ENCODE results near the gene TMEM156. TPM values are rescaled to one million over a fixed set of nuclear protein-coding genes. Genes with fewer than 3 reads are reported as not detected.

TMEM156 gene
- polyA plus RNA-seq, 1 experiment = 0.07 TPM

DNA sequence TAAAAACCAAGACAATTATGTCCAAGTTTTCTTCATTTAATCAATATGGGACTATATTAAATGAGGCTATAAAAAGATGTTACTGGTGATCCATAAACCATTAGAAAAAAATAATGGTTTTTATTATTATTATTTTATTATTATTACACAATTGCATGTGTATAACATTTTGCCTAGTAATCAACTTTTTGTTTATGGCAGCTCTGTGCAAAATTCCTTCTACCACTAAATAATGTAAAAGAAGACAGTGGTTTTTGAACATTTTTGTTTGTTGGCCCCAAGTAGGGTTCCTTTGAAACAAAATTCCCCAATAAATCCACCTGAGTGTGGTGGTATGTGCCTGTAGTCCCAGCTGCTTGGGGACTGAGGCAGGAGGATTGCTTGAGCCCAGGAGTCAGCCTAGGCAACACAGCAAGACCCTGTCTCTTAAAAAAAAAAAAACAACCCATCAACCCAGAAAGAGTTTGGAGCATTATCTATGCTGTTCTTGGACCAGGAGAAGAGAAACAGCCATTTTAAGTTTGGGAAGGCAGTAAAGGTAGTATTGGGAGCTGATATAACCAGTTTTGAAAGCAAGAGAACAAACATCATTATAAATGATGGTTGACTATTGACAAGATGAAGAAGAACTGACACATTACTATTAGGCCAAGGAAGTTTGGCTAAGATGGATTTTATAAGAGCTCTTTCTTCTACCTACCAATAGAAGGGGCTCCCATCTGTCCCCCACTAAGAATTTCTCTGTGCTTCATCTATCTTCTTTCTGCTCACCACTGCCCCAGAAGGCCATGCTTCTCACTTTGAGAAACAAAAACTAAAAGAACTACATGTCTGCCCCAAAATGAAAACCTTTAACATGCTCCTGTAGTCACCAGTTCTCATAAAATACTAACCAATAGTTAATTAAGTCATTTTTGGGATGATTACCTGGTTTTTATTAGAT lies 2.2 kb downstream of the TMEM156 start:
- no peaks in the 10 kb centered on the region for H3K27me3 ChIP-seq (ENCODE audit: control insufficient read depth, insufficient read depth, low read length)
- ChIA-PET CTCF (interaction anchor here (1.5 kb wide), 1 partner anchor 12 kb away, joined by 5 read pairs; no protein-coding TSS in a partner anchor), POLR2A (no interaction called here)
- DNase-seq (ENCODE audit: low read depth) = no peak
- no peak overlapping the region for H3K4me3 ChIP-seq (ENCODE audit: low read depth, low read length)
- TF ChIP-seq, protein P1, sequence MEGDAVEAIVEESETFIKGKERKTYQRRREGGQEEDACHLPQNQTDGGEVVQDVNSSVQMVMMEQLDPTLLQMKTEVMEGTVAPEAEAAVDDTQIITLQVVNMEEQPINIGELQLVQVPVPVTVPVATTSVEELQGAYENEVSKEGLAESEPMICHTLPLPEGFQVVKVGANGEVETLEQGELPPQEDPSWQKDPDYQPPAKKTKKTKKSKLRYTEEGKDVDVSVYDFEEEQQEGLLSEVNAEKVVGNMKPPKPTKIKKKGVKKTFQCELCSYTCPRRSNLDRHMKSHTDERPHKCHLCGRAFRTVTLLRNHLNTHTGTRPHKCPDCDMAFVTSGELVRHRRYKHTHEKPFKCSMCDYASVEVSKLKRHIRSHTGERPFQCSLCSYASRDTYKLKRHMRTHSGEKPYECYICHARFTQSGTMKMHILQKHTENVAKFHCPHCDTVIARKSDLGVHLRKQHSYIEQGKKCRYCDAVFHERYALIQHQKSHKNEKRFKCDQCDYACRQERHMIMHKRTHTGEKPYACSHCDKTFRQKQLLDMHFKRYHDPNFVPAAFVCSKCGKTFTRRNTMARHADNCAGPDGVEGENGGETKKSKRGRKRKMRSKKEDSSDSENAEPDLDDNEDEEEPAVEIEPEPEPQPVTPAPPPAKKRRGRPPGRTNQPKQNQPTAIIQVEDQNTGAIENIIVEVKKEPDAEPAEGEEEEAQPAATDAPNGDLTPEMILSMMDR (IDR thresholded peaks at IDR 0.05; ENCODE audit: insufficient read depth, low read depth, low read length) = no peak
- no peaks in the 10 kb centered on the region for H3K36me3 ChIP-seq (ENCODE audit: control insufficient read depth, insufficient read depth, low read length)

DNA sequence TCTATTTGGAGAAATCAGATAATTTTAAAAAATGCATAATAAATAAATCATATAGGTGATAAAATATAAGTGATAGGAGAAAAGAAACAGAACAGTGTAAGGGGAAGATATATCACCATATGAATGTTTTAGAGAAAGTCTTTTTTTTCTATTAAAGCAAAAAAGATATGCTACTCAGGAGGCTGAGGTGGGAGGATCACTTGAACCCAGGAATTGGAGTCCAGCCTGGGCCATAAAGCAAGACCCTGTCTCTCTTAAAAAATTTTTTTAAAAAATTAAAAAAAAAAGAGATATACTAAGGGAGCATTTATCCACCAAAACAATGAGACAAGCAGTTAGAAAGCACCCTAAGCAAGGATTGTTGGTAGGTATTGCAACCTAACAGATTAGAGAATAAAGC lies 6.1 kb downstream of the TMEM156 start:
- no peak for DNase-seq (ENCODE audit: low read depth)
- H3K36me3 ChIP-seq (ENCODE audit: control insufficient read depth, insufficient read depth, low read length) = no peaks in the 10 kb centered on the region
- ChIA-PET CTCF (interaction anchor here (0.7 kb wide), 1 partner anchor 22 kb away, joined by 3 read pairs; no protein-coding TSS in a partner anchor), POLR2A (no interaction called here)
- no peaks in the 10 kb centered on the region for H3K27me3 ChIP-seq (ENCODE audit: control insufficient read depth, insufficient read depth, low read length)
- TF ChIP-seq, protein P1 (IDR thresholded peaks at IDR 0.05; ENCODE audit: insufficient read depth, low read depth, low read length) = no peak
- no peak overlapping the region for H3K4me3 ChIP-seq (ENCODE audit: low read depth, low read length)

DNA sequence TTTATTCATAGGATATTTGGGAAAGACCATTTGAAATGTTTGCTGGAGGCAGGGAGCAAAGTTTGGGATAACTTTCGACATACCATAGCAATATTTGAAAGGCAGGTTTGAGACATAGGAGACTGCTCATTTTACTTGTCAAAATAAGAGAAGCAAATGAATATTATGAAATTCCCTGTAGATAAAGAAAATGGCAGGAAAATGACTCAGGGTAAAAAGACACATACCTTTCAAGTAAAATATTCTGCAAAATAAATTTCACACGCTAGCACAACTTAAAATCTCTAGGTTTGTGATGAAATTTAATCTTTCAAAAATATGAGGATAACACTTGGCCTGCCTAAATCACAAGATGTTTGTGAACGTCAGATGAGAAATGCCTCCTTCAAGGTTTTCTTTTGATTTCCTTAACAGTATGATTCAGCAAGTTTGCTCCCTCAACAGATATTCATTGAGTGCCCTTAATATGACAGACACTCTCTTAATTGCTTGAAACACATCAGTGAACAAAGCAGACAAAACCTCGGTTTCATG lies 6.6 kb downstream of the TMEM156 start:
- DNase-seq (ENCODE audit: low read depth) = no peak
- Histone ChIP-seq H3K27me3 (ENCODE audit: control insufficient read depth, insufficient read depth, low read length) (no peaks in the 10 kb centered on the region), H3K36me3 (ENCODE audit: control insufficient read depth, insufficient read depth, low read length) (no peaks in the 10 kb centered on the region), H3K4me3 (ENCODE audit: low read depth, low read length) (no peak overlapping the region)
- TF ChIP-seq, protein P1 (IDR thresholded peaks at IDR 0.05; ENCODE audit: insufficient read depth, low read depth, low read length) = no peak
- ChIA-PET CTCF (interaction anchor here (0.7 kb wide), 1 partner anchor 22 kb away, joined by 3 read pairs; no protein-coding TSS in a partner anchor), POLR2A (no interaction called here)

DNA sequence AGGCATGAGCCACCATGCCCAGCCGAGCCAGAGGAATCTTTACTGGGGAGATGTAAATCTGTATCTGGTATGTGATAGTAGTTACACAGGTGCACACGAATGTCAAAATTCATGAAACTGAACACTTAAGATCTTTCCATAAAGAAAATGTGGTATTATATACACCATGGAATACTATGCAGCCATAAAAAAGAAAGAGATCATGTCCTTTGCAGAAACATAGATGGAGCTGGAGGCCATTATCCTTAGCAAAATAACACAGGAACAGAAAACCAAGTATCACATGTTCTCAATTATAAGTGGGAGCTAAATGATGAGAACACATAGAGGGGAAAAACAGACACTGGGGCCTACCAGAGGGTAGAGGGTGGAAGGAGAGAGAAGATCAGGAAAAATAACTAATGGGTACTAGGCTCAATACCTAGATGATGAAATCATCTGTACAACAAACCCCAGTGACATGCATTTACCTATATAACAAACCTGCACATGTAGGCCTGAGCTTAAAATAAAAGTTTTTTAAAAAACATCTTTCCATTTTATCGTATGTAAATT lies 7.8 kb downstream of the TMEM156 start:
- Histone ChIP-seq H3K4me3 (ENCODE audit: low read depth, low read length) (no peak overlapping the region), H3K36me3 (ENCODE audit: control insufficient read depth, insufficient read depth, low read length) (no peaks in the 10 kb centered on the region), H3K27me3 (ENCODE audit: control insufficient read depth, insufficient read depth, low read length) (no peaks in the 10 kb centered on the region)
- no peak for DNase-seq (ENCODE audit: low read depth)
- TF ChIP-seq, protein P1 (IDR thresholded peaks at IDR 0.05; ENCODE audit: insufficient read depth, low read depth, low read length) = no peak
- CTCF ChIA-PET = interaction anchor here (0.9 to 1.1 kb wide), 2 partner anchors 10 to 21 kb away, joined by 3 read pairs; no protein-coding TSS in a partner anchor
- POLR2A ChIA-PET = no interaction called here

GRCh38 chr4:39023059-39023458 lies 9.2 kb downstream of the TMEM156 start:
- Histone ChIP-seq H3K27me3 (ENCODE audit: control insufficient read depth, insufficient read depth, low read length) (no peaks in the 10 kb centered on the region), H3K36me3 (ENCODE audit: control insufficient read depth, insufficient read depth, low read length) (no peaks in the 10 kb centered on the region), H3K4me3 (ENCODE audit: low read depth, low read length) (no peak overlapping the region)
- TF ChIP-seq, protein P1 (IDR thresholded peaks at IDR 0.05; ENCODE audit: insufficient read depth, low read depth, low read length) = no peak
- no peak for DNase-seq (ENCODE audit: low read depth)
- ChIA-PET CTCF (no interaction called here), POLR2A (no interaction called here)
